ENCODE results near the gene DUS1L.

The DUS1L gene

GRCh38 chr17:82020572-82021106, 45.0 kb downstream of the DUS1L start:
- no peak for DNase-seq (ENCODE audit: low read depth)
- H3K4me3 ChIP-seq (ENCODE audit: control insufficient read depth, low read depth, low read length) = no peak overlapping the region
- TF ChIP-seq, protein P1, sequence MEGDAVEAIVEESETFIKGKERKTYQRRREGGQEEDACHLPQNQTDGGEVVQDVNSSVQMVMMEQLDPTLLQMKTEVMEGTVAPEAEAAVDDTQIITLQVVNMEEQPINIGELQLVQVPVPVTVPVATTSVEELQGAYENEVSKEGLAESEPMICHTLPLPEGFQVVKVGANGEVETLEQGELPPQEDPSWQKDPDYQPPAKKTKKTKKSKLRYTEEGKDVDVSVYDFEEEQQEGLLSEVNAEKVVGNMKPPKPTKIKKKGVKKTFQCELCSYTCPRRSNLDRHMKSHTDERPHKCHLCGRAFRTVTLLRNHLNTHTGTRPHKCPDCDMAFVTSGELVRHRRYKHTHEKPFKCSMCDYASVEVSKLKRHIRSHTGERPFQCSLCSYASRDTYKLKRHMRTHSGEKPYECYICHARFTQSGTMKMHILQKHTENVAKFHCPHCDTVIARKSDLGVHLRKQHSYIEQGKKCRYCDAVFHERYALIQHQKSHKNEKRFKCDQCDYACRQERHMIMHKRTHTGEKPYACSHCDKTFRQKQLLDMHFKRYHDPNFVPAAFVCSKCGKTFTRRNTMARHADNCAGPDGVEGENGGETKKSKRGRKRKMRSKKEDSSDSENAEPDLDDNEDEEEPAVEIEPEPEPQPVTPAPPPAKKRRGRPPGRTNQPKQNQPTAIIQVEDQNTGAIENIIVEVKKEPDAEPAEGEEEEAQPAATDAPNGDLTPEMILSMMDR (IDR thresholded peaks at IDR 0.05; ENCODE audit: control insufficient read depth, insufficient read depth, low read depth, low read length, missing control alignments) = no peak

DNA sequence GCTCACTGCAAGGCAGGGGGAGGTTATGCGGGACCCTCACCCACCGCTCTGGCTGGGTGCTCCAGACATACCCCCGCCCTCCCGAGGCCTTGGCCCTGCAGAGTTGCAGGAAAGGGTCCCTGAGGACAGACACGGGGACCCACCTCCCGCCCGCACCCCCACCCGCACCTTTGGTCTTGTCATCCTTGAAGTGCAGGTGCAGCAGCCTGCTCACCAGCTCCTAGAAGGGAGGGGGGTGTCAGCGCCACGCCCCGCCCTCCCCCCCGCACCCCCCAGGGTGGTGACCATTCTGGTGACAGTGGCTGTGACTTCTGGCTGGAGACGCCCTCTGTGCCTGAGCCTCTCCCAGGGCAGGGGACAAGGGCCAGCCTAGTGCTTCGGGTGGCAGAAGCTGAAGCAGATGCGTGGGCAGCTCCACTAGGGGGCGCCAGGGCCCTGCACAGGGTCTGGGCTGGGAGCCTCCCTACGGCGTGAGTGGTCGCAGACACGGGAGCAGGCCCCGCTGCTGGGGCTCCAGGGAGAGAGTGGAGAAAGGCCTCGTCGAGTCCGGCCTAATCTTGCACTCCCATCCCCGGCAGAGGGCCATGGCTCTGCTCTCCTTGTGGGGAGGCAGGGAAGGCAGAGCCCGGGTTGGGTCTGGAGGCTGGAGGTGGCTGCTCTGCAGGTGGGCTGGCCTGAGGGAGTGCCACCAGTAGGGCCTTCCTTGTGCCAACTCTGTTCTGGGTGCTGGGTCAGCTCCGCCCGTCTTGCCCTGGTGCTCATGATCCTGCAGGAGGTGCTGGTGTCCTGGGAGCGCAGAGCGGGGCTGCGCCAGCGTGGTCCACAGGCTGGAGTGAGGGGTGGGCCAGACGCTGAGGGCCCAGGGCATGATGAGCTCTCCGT, 45.7 kb downstream of the DUS1L start:
- no peak overlapping the region for H3K4me3 ChIP-seq (ENCODE audit: control insufficient read depth, low read depth, low read length)
- TF ChIP-seq, protein P1 (IDR thresholded peaks at IDR 0.05; ENCODE audit: control insufficient read depth, insufficient read depth, low read depth, low read length, missing control alignments) = peak; percentile 79
- no peak for DNase-seq (ENCODE audit: low read depth)

- TF ChIP-seq, protein P1 (IDR thresholded peaks at IDR 0.05; ENCODE audit: control insufficient read depth, insufficient read depth, low read depth, low read length, missing control alignments) = no peak
- DNase-seq (ENCODE audit: low read depth) = no peak
- no peak overlapping the region for H3K4me3 ChIP-seq (ENCODE audit: control insufficient read depth, low read depth, low read length)
Observed at GRCh38 chr17:82018989-82019689, 46.5 kb downstream of the DUS1L start.

DNA sequence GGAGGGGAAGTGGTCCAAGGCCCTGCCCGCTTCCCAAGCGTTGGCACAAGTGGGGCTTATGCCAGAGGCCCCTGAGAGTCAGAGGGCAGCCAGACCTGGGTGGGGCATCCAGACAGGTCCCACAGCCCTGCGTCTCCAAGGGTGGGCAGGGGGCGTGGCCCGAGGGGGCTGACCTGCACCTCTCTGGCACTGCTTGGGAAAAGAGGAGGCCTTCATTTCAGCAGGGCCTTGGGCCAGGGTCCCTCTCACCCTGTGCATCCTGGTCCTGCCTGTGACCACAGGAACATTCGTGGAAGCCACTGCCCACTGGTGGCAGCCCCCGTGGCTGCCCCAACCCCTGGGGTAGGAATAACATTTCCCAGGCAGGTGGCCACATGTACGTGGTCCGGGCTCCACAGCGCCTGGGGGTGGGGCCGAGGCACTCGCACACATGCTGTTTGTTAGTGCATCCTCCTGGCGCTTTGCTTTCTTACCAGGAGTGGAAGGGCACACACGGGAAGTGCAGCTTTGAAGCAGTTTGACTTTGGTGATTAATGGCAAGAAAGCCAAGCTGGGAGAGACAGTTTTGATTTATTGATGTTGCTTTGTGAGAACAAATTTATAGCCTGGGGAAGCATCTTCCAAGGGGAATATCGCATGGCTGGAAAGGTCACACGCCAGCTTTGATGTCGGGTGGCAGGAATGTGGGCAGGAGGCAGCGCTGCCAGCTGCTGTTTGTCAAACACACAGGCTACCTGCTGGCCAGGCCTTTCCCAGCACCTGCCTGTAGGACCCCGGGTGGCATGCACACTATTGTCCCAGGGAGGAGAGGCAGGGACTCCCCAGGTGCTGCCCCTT, 47.2 kb downstream of the DUS1L start:
- TF ChIP-seq, protein P1 (IDR thresholded peaks at IDR 0.05; ENCODE audit: control insufficient read depth, insufficient read depth, low read depth, low read length, missing control alignments) = no peak
- H3K4me3 ChIP-seq (ENCODE audit: control insufficient read depth, low read depth, low read length) = no peak overlapping the region
- no peak for DNase-seq (ENCODE audit: low read depth)

- H3K4me3 ChIP-seq (ENCODE audit: control insufficient read depth, low read depth, low read length) = no peak overlapping the region
- TF ChIP-seq, protein P1 (IDR thresholded peaks at IDR 0.05; ENCODE audit: control insufficient read depth, insufficient read depth, low read depth, low read length, missing control alignments) = no peak
- no peak for DNase-seq (ENCODE audit: low read depth)
Observed at GRCh38 chr17:82017612-82018151, 47.9 kb downstream of the DUS1L start.
